HEK293 (cell line): ENCODE data around the gene ZNF664.
A peak's percentile ranks its signal among the peaks of the same experiment; 100 is the strongest.

ENCODE experiments used
- CTCF ChIA-PET: fragments of 350-600 bp; formaldehyde crosslinking; extraction: SDS; loops from one replicate; lab custom pipeline; 2021; ENCODE audit warnings: antibody characterized with exemption; lab: Yijun Ruan, JAX
- POLR2A ChIA-PET: fragments of 300-600 bp; formaldehyde crosslinking; extraction: SDS; loops from one replicate; lab custom pipeline; 2020; ENCODE audit warnings: antibody characterized with exemption, inconsistent platforms; lab: Yijun Ruan, JAX
- H3K27ac ChIP-seq: fragments of 200-500 bp; sonication (Bioruptor generic); 2 replicates; pipeline ENCODE4 v1.5.1; 2014; ENCODE audit warnings: low read depth, low read length, control low read depth, inconsistent platforms; ENCODE audit errors: extremely low read depth
- H3K36me3 ChIP-seq, 2 experiments: fragments of 200-500 bp in 1 of 2; sonication (Bioruptor generic) in 1 of 2; 1 replicate in 1 of 2; 2 replicates in 1 of 2; pipeline ENCODE4 v1.5.1; 2014 to 2017; ENCODE audit warnings: inconsistent platforms in 2 of 2, low read length in 2 of 2; ENCODE audit not compliant: control insufficient read depth in 2 of 2, insufficient read depth in 1 of 2
- H3K4me1 ChIP-seq: fragments of 200-500 bp; sonication (Bioruptor generic); 2 replicates; pipeline ENCODE4 v1.5.1; 2014; ENCODE audit warnings: mild to moderate bottlenecking, low read length, inconsistent platforms; ENCODE audit not compliant: control insufficient read depth, insufficient read depth
- H3K4me3 ChIP-seq: 2 replicates; pipeline ENCODE4 v1.5.1; 2011; ENCODE audit warnings: low read depth, mild to moderate bottlenecking, control low read depth, low read length, moderate library complexity
- H3K9me3 ChIP-seq: fragments of 200-500 bp; sonication (Bioruptor generic); 2 replicates; pipeline ENCODE4 v1.5.1; 2014; ENCODE audit warnings: low read depth, low read length, inconsistent platforms; ENCODE audit not compliant: control insufficient read depth, insufficient read depth
- HOXD13 ChIP-seq: sonication (generic); formaldehyde crosslinking; IDR thresholded peaks from 2 replicates; pipeline ENCODE4 v1.8.0; 2022; ENCODE audit warnings: missing genetic modification reagents, borderline replicate concordance
- INSM2 ChIP-seq: fragments of 450-650 bp; formaldehyde crosslinking; IDR thresholded peaks from 2 replicates; pipeline ENCODE4 v1.5.1; 2016; ENCODE audit warnings: missing biosample characterization, missing genetic modification characterization
- SP3 ChIP-seq: fragments of 450-650 bp; formaldehyde crosslinking; IDR thresholded peaks from 2 replicates; pipeline ENCODE4 v1.5.1; 2016; ENCODE audit warnings: missing biosample characterization, missing genetic modification characterization
- ZNF155 ChIP-seq: fragments of 450-650 bp; formaldehyde crosslinking; IDR thresholded peaks from 2 replicates; pipeline ENCODE4 v1.5.1; 2016; ENCODE audit warnings: missing biosample characterization, missing genetic modification characterization
- ZNF211 ChIP-seq: fragments of 450-650 bp; formaldehyde crosslinking; IDR thresholded peaks from 2 replicates; pipeline ENCODE4 v1.5.1; 2016; ENCODE audit warnings: low read depth, missing biosample characterization, missing genetic modification characterization
- ZNF280C ChIP-seq: fragments of 450-650 bp; formaldehyde crosslinking; IDR thresholded peaks from 2 replicates; pipeline ENCODE4 v1.5.1; 2016; ENCODE audit warnings: missing biosample characterization, missing genetic modification characterization
- ZNF302 ChIP-seq: fragments of 450-650 bp; formaldehyde crosslinking; IDR thresholded peaks from 2 replicates; pipeline ENCODE4 v1.5.1; 2016; ENCODE audit warnings: missing biosample characterization, missing genetic modification characterization, low read depth
- ZNF350 ChIP-seq: fragments of 450-650 bp; formaldehyde crosslinking; IDR thresholded peaks from 2 replicates; pipeline ENCODE4 v1.5.0; 2017; ENCODE audit warnings: missing biosample characterization, mild to moderate bottlenecking, missing genetic modification characterization
- ZNF366 ChIP-seq: fragments of 450-650 bp; formaldehyde crosslinking; conservative IDR thresholded peaks from 2 replicates; pipeline ENCODE4 v1.5.1; 2016; ENCODE audit warnings: missing biosample characterization, missing genetic modification characterization
- ZNF398 ChIP-seq: fragments of 450-650 bp; formaldehyde crosslinking; IDR thresholded peaks from 2 replicates; pipeline ENCODE4 v1.5.1; 2017; ENCODE audit warnings: missing biosample characterization, missing genetic modification characterization
- ZNF510 ChIP-seq: fragments of 450-650 bp; formaldehyde crosslinking; IDR thresholded peaks from 2 replicates; pipeline ENCODE4 v1.5.1; 2018; ENCODE audit warnings: mild to moderate bottlenecking, missing genetic modification characterization, missing biosample characterization; ENCODE audit not compliant: insufficient replicate concordance
- ZNF530 ChIP-seq: fragments of 450-650 bp; formaldehyde crosslinking; IDR thresholded peaks from 2 replicates; pipeline ENCODE4 v1.5.1; 2016; ENCODE audit warnings: low read depth, missing biosample characterization, missing genetic modification characterization
- ZNF585B ChIP-seq: fragments of 450-650 bp; formaldehyde crosslinking; IDR thresholded peaks from 2 replicates; pipeline ENCODE4 v1.5.1; 2016; ENCODE audit warnings: missing biosample characterization, missing genetic modification characterization
- ZNF596 ChIP-seq: fragments of 450-650 bp; IDR thresholded peaks from 2 replicates; pipeline ENCODE4 v1.5.0; 2018; ENCODE audit warnings: missing biosample characterization, mild to moderate bottlenecking, missing genetic modification characterization, moderate library complexity
- ZNF624 ChIP-seq: fragments of 450-650 bp; formaldehyde crosslinking; IDR thresholded peaks from 2 replicates; pipeline ENCODE4 v1.5.1; 2017; ENCODE audit warnings: missing biosample characterization, missing genetic modification characterization
- ZNF639 ChIP-seq: fragments of 450-650 bp; formaldehyde crosslinking; IDR thresholded peaks from 2 replicates; pipeline ENCODE4 v1.5.1; 2016; ENCODE audit warnings: missing biosample characterization, missing genetic modification characterization
- ZXDB ChIP-seq: fragments of 450-650 bp; formaldehyde crosslinking; IDR thresholded peaks from 2 replicates; pipeline ENCODE4 v1.5.1; 2016; ENCODE audit warnings: missing biosample characterization, missing genetic modification characterization

Gene ZNF664

GRCh38 chr12:123949770-123950165, 23.2 kb upstream of the ZNF664 start (continued):
- TF ChIP-seq ZNF280C (no peak), SP3 (no peak), ZNF639 (tag by site-specific recombination) (no peak), ZNF302 (tag by site-specific recombination) (no peak), ZNF530 (tag by site-specific recombination) (no peak), ZNF596 (no peak)

- no peaks in the 10 kb centered on the region for H3K36me3 ChIP-seq
- TF ChIP-seq ZNF366 (tag by site-specific recombination) (no peak), ZNF350 (no peak), ZNF510 (tag by site-specific recombination) (no peak), ZNF398 (no peak), ZNF624 (tag by site-specific recombination) (no peak)
- TF ChIP-seq, all 188 proteins: peak for 0
- Histone ChIP-seq H3K9me3 (no peaks in the 10 kb centered on the region), H3K4me3 (no peak overlapping the region), H3K4me1 (peaks cover 7% of the 10 kb centered on the region; the same call in 1 of the 2 replicates), H3K27ac (no peak overlapping the region)
- POLR2A ChIA-PET = no interaction called here
- CTCF ChIA-PET = interaction anchor here (1.2 kb wide), 1 partner anchor 82 kb away, joined by 4 read pairs; no protein-coding TSS in a partner anchor
These were observed 22.3 kb upstream of the ZNF664 start for GRCh38 chr12:123950476-123951349.

- no peaks in the 10 kb centered on the region for H3K36me3 ChIP-seq
- no peaks in the 10 kb centered on the region for H3K9me3 ChIP-seq
- no peak overlapping the region for H3K4me3 ChIP-seq
- POLR2A ChIA-PET = no interaction called here
- H3K4me1 ChIP-seq = peaks cover 7% of the 10 kb centered on the region; the same call in 1 of the 2 replicates
- no peak overlapping the region for H3K27ac ChIP-seq
- CTCF ChIA-PET = interaction anchor here (1.2 kb wide), 1 partner anchor 81 kb away, joined by 4 read pairs; no protein-coding TSS in a partner anchor
- peak; percentile 63 for TF ChIP-seq ZNF585B (tag by site-specific recombination)
- TF ChIP-seq ZNF211 = no peak
These were observed 21.5 kb upstream of the ZNF664 start for GRCh38 chr12:123951467-123951866.

GRCh38 chr12:123952037-123952436, 21.0 kb upstream of the ZNF664 start:
- CTCF ChIA-PET = interaction anchor here (1.2 kb wide), 1 partner anchor 81 kb away, joined by 4 read pairs; no protein-coding TSS in a partner anchor
- POLR2A ChIA-PET = no interaction called here
- TF ChIP-seq HOXD13 (no peak), ZNF155 (no peak), INSM2 (tag by site-specific recombination) (no peak), ZXDB (no peak)

More at GRCh38 chr12:123952037-123952436, 21.0 kb upstream of the ZNF664 start:
- no peak overlapping the region for H3K27ac ChIP-seq
- no peaks in the 10 kb centered on the region for H3K9me3 ChIP-seq
- no peak overlapping the region for H3K4me3 ChIP-seq
- H3K36me3 ChIP-seq = no peaks in the 10 kb centered on the region
- peaks cover 7% of the 10 kb centered on the region; the same call in 1 of the 2 replicates for H3K4me1 ChIP-seq
